ENCODE data around the gene TH. TPM values are rescaled to one million over a fixed set of nuclear protein-coding genes. Genes with fewer than 3 reads are reported as not detected.

Gene TH
- total RNA-seq, 1 donor from 2014 or later = not detected

- no peak for TF ChIP-seq CTCF (IDR thresholded peaks at IDR 0.05; ENCODE audit: insufficient read depth, low read length, poor library complexity, severe bottlenecking)
- DNase-seq (ENCODE audit: low read depth) = no peak
- Histone ChIP-seq H3K36me3 (ENCODE audit: control insufficient read depth, insufficient read depth, low read length) (no peaks in the 10 kb centered on the region), H3K27me3 (ENCODE audit: control insufficient read depth, insufficient read depth, low read length) (peaks cover 5% of the 10 kb centered on the region), H3K4me3 (ENCODE audit: low read depth, low read length) (no peak overlapping the region)
Measured at GRCh38 chr11:2116680-2117079, 54.9 kb downstream of the TH start.

- DNase-seq (ENCODE audit: low read depth) = no peak
- TF ChIP-seq CTCF (IDR thresholded peaks at IDR 0.05; ENCODE audit: insufficient read depth, low read length, poor library complexity, severe bottlenecking) = no peak
- Histone ChIP-seq H3K4me3 (ENCODE audit: low read depth, low read length) (no peak overlapping the region), H3K36me3 (ENCODE audit: control insufficient read depth, insufficient read depth, low read length) (no peaks in the 10 kb centered on the region), H3K27me3 (ENCODE audit: control insufficient read depth, insufficient read depth, low read length) (peaks cover 2% of the 10 kb centered on the region)
Measured at GRCh38 chr11:2115308-2115707, 56.3 kb downstream of the TH start.

- H3K4me3 ChIP-seq (ENCODE audit: low read depth, low read length) = no peak overlapping the region
- no peak for DNase-seq (ENCODE audit: low read depth)
- peaks cover 2% of the 10 kb centered on the region for H3K27me3 ChIP-seq (ENCODE audit: control insufficient read depth, insufficient read depth, low read length)
- no peaks in the 10 kb centered on the region for H3K36me3 ChIP-seq (ENCODE audit: control insufficient read depth, insufficient read depth, low read length)
- no peak for TF ChIP-seq CTCF (IDR thresholded peaks at IDR 0.05; ENCODE audit: insufficient read depth, low read length, poor library complexity, severe bottlenecking)
Measured at GRCh38 chr11:2114430-2115241, 57.0 kb downstream of the TH start.

Other genes starting within 250 kb of the TH start
- gene MRPL23, start 224.5 kb downstream of the TH start, total RNA-seq = 163 and 190 TPM in 2 replicates
- 56.9 and 78.8 TPM in 2 replicates for gene H19, start 174.0 kb downstream of the TH start, total RNA-seq
- gene IGF2, start 32.4 kb downstream of the TH start, total RNA-seq = 8.7 and 11.4 TPM in 2 replicates
- not detected in 2 replicates for gene INS, start 10.6 kb downstream of the TH start, total RNA-seq
- gene ASCL2, start 98.8 kb upstream of the TH start, total RNA-seq = 0.21 TPM in 1 of 2 replicates, not detected in the other
- not detected in 2 replicates for gene C11orf21, start 130.1 kb upstream of the TH start, total RNA-seq
- gene TSPAN32, start 130.2 kb upstream of the TH start, total RNA-seq = 0.46 TPM in 1 of 2 replicates, not detected in the other
- gene CD81, start 205.5 kb upstream of the TH start, total RNA-seq = 216 and 263 TPM in 2 replicates
- 62.0 and 73.2 TPM in 2 replicates for gene TSSC4, start 228.9 kb upstream of the TH start, total RNA-seq